Calu3 (cell line): ENCODE measurements around the gene RAD51AP2. TPM values are rescaled to one million over a fixed set of nuclear protein-coding genes. Genes with fewer than 3 reads are reported as not detected.

ENCODE experiments used
- BruUV-seq: library from RNA; stranded (reverse); fragments of 400-500 nt; replicated peaks from 2 replicates; lab custom pipeline; 2021; lab: Mats Ljungman, UMichigan
- CTCF ChIA-PET: fragments of 300-600 bp; sonication (Branson Sonifier 250); formaldehyde crosslinking; loops from one replicate; lab custom pipeline; 2022; ENCODE audit warnings: antibody characterized with exemption; lab: Charles Lee
- DNase-seq: peaks from one replicate; pipeline ENCODE4 v3.0.0; 2022
- H3K27ac Mint-ChIP-seq: one replicate; pipeline ENCODE4 v1.8.0; 2022; ENCODE audit warnings: mixed read lengths; ENCODE audit not compliant: unreplicated experiment
- H3K27me3 Mint-ChIP-seq: one replicate; pipeline ENCODE4 v1.8.0; 2022; ENCODE audit warnings: mixed read lengths; ENCODE audit not compliant: unreplicated experiment
- H3K36me3 Mint-ChIP-seq: one replicate; pipeline ENCODE4 v1.8.0; 2022; ENCODE audit warnings: mild to moderate bottlenecking, moderate library complexity, mixed read lengths; ENCODE audit not compliant: insufficient read depth, unreplicated experiment
- H3K4me1 Mint-ChIP-seq: one replicate; pipeline ENCODE4 v1.8.0; 2022; ENCODE audit warnings: mild to moderate bottlenecking, low read depth, mixed read lengths; ENCODE audit not compliant: unreplicated experiment
- H3K4me3 Mint-ChIP-seq: one replicate; pipeline ENCODE4 v1.8.0; 2022; ENCODE audit warnings: mild to moderate bottlenecking, low read depth, moderate library complexity, mixed read lengths; ENCODE audit not compliant: unreplicated experiment
- H3K9me3 Mint-ChIP-seq: one replicate; pipeline ENCODE4 v1.8.0; 2022; ENCODE audit warnings: low read depth, mixed read lengths; ENCODE audit not compliant: unreplicated experiment
- CTCF ChIP-seq: fragments of 200-600 bp; IDR thresholded peaks from one replicate; pipeline ENCODE4 v1.8.0; 2022; ENCODE audit warnings: antibody characterized with exemption; ENCODE audit not compliant: unreplicated experiment
- intact Hi-C: fragments of 100-400 bp; cut with micrococcal nuclease; formaldehyde crosslinking; loops from one replicate; pipeline ENCODE4 v1.10.0; 2022; ENCODE audit not compliant: unreplicated experiment
- total RNA-seq: library from RNA; stranded (reverse); gene quantifications from 2 replicates; pipeline ENCODE4 v1.2.3, GENCODE V29; 2022

Gene RAD51AP2
- total RNA-seq, 1 experiment from 2014 or later = not detected

GRCh38 chr2:17557596-17557995 is 39.4 kb upstream of the RAD51AP2 start:
- no peak for DNase-seq
- intact Hi-C loops = no loop called here
- no TSS peak for BruUV-seq
- CTCF ChIA-PET = no interaction called here
- H3K4me1 Mint-ChIP-seq = no peaks in the 10 kb centered on the region
- no peak overlapping the region for H3K4me3 Mint-ChIP-seq
- H3K9me3 Mint-ChIP-seq = no peaks in the 10 kb centered on the region
- no peak overlapping the region for H3K27ac Mint-ChIP-seq
- peaks cover 36% of the 10 kb centered on the region for H3K27me3 Mint-ChIP-seq
- no peaks in the 10 kb centered on the region for H3K36me3 Mint-ChIP-seq
- no peak for TF ChIP-seq CTCF

GRCh38 chr2:17555150-17555549 is 36.9 kb upstream of the RAD51AP2 start:
- TF ChIP-seq CTCF = no peak
- Mint-ChIP-seq H3K9me3 (no peaks in the 10 kb centered on the region), H3K4me3 (no peak overlapping the region), H3K36me3 (no peaks in the 10 kb centered on the region), H3K4me1 (no peaks in the 10 kb centered on the region), H3K27ac (no peak overlapping the region), H3K27me3 (peaks cover 13% of the 10 kb centered on the region)
- BruUV-seq = no TSS peak
- CTCF ChIA-PET = no interaction called here
- intact Hi-C loops = no loop called here
- DNase-seq = no peak

GRCh38 chr2:17550907-17551306 is 32.7 kb upstream of the RAD51AP2 start:
- peaks cover 15% of the 10 kb centered on the region for H3K27me3 Mint-ChIP-seq
- H3K4me3 Mint-ChIP-seq = no peak overlapping the region
- no peak overlapping the region for H3K27ac Mint-ChIP-seq
- no peaks in the 10 kb centered on the region for H3K4me1 Mint-ChIP-seq
- CTCF ChIA-PET = no interaction called here
- no peak for DNase-seq
- H3K9me3 Mint-ChIP-seq = no peaks in the 10 kb centered on the region
- intact Hi-C loops = no loop called here
- no peak for TF ChIP-seq CTCF
- no TSS peak for BruUV-seq
- H3K36me3 Mint-ChIP-seq = no peaks in the 10 kb centered on the region

GRCh38 chr2:17547737-17548136 is 29.5 kb upstream of the RAD51AP2 start:
- H3K4me3 Mint-ChIP-seq = no peak overlapping the region
- H3K9me3 Mint-ChIP-seq = no peaks in the 10 kb centered on the region
- no TSS peak for BruUV-seq
- H3K36me3 Mint-ChIP-seq = no peaks in the 10 kb centered on the region
- peaks cover 32% of the 10 kb centered on the region for H3K27me3 Mint-ChIP-seq
- no peak overlapping the region for H3K27ac Mint-ChIP-seq
- DNase-seq = no peak
- CTCF ChIA-PET = interaction anchor here (0.6 kb wide), 1 partner anchor 968 kb away, joined by 5 read pairs; no protein-coding TSS in a partner anchor
- no peak for TF ChIP-seq CTCF
- H3K4me1 Mint-ChIP-seq = no peaks in the 10 kb centered on the region
- intact Hi-C loops = no loop called here
